Regular cardiac myocyte (primary cell): Measurements from ENCODE around the gene DEFB132. TPM values are rescaled to one million over a fixed set of nuclear protein-coding genes. Genes with fewer than 3 reads are reported as not detected.

Experiments
- total RNA-seq: library from RNA; depleted of rRNA; stranded (reverse); fragments of >200 nt; gene quantifications from 2 replicates; pipeline ENCODE4 v1.2.3, GENCODE V29; 2014

DEFB132 gene
- not detected in 2 replicates for total RNA-seq

DNA sequence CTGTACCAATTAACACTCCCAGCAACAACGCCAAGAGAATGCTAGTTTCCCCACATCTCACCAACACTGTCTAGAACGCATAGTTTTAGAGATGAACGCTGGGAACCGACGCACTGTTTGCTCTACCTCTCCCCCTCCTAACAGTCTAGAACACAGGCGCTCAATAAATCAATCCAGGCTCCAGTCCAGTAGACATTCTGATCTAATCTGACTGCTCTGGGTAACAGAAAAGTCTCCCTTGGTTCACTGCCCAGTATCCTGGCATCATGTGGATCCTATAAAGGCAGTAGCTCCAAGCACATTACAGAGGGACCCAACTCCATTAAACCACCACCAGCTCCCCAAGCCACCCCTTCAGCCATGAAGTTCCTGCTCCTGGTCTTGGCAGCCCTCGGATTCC, at the start of gene DEFB132:
DEFB132 (plus strand) TSS at position 306 of the 400 bp plus-strand sequence; CDS start at position 361, 55 bp downstream.

GRCh38 chr20:226958-227357, 30.6 kb upstream of the DEFB132 start, which contains the start of gene DEFB129:
DEFB129 (plus strand) TSS chr20:227258; CDS start chr20:227289, 31 bp downstream.

GRCh38 chr20:290084-290831, 32.7 kb downstream of the DEFB132 start, which contains the start of gene C20orf96:
C20orf96 (minus strand) TSS chr20:290750; CDS start chr20:290610, 140 bp downstream.

DNA sequence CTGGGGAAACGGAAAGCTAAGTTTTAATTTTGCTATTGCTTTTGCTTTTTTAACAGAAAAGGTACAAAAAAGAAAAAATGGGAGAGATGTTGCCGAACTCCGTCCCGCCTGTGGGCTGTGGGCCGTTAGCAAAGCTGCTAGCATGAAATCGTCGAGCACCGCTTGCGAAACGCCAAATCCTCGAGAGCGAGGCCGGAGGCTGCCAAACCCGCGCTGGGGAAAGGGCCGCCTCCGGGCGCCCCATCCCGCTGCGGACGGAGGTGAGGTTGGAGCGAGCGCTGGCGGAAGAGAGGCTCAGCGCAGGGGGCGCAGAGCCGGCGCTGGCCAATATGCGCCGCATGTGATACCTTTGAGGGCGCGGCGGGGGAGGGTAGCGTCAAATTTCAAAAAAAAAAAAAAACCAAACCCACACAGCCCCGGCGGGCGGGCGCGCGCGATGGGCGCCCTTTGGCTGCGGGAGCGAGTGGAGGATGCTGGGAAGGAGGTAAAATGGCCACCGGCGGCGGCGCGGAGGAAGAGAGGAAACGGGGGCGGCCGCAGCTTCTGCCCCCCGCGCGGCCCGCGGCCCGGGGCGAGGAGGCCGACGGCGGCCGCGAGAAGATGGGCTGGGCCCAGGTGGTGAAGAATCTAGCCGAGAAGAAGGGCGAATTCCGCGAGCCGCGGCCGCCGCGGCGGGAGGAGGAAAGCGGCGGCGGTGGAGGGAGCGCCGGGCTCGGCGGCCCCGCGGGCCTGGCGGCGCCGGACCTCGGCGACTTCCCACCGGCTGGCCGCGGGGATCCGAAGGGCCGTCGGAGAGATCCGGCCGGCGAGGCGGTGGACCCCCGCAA, 39.8 kb downstream of the DEFB132 start, which contains the start of gene ZCCHC3:
ZCCHC3 (plus strand) TSS at position 473 of the 827 bp plus-strand sequence; CDS start at position 490, 17 bp downstream.

Other genes starting within 250 kb of the DEFB132 start
- not detected in 2 replicates for gene DEFB125, start 170.1 kb upstream of the DEFB132 start, total RNA-seq
- not detected in 2 replicates for gene DEFB126, start 115.1 kb upstream of the DEFB132 start, total RNA-seq
- gene DEFB127, start 100.3 kb upstream of the DEFB132 start, total RNA-seq: not detected in 2 replicates
- gene DEFB128, start 68.0 kb upstream of the DEFB132 start, total RNA-seq: not detected in 2 replicates
- gene DEFB129, start 30.5 kb upstream of the DEFB132 start, total RNA-seq: not detected in 2 replicates
- gene C20orf96, start 33.0 kb downstream of the DEFB132 start, total RNA-seq: 1.2 and 2.0 TPM in 2 replicates
- 8.5 and 18.0 TPM in 2 replicates for gene ZCCHC3, start 39.8 kb downstream of the DEFB132 start, total RNA-seq
- gene SOX12, start 67.8 kb downstream of the DEFB132 start, total RNA-seq: 2.8 and 3.6 TPM in 2 replicates
- 23.8 and 31.0 TPM in 2 replicates for gene NRSN2, start 89.4 kb downstream of the DEFB132 start, total RNA-seq
- gene TRIB3, start 123.0 kb downstream of the DEFB132 start, total RNA-seq: 16.9 and 41.4 TPM in 2 replicates
- gene RBCK1, start 150.6 kb downstream of the DEFB132 start, total RNA-seq: 62.3 and 74.6 TPM in 2 replicates
- gene TBC1D20, start 204.8 kb downstream of the DEFB132 start, total RNA-seq: 32.2 and 41.4 TPM in 2 replicates